HG03097 (cell line): Measurements from ENCODE around the gene TNIK.

Experiments
- ATAC-seq: cut with Tn5 transposase; IDR thresholded peaks from one replicate; pipeline ENCODE4 v1.9.1; 2021; ENCODE audit not compliant: unreplicated experiment, low FRiP score

TNIK gene

DNA sequence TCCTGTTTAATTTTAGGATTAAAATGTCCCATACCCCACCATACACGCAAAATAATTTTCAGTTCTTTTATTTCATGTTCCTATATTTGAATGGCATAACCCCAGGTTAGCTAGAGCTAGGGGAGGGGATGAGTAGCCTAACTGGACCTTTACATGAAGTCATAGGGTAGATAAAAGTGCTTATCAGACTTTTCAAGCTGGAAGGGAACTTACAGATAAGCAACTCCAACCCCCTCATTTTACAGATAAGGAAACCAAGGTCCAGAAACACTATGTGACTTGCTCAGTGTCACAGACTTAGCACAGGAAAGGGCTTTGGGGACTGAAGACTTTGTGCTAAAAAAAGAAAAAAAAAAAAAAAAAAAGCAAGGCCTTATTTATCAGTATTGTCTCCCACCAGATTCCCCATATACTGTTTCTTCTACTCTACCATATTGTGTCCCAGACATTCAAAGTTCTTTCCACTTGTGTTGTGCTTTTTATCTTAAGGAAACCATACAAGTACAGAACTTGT lies 10.6 kb upstream of the TNIK start:
- ATAC-seq: no peak

DNA sequence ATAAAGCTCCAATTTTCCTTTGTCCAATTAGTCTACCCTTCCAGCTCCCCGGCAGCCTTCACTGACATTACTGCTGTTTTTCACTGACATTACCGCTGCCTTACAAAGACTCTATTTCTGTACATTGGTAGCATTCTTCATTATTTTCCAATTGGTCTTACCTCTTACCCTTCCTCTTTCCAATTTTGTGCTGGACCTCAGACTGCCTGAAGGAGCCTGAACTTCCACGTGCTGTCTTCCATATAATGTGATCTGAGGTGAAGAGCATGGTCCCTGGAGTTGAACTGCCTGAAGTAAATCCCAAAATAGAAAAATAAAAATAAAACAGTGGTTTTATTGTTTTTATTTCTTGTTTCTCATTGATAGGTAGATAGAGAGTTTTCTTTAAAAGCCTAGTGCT lies 9.2 kb upstream of the TNIK start:
- ATAC-seq: no peak

DNA sequence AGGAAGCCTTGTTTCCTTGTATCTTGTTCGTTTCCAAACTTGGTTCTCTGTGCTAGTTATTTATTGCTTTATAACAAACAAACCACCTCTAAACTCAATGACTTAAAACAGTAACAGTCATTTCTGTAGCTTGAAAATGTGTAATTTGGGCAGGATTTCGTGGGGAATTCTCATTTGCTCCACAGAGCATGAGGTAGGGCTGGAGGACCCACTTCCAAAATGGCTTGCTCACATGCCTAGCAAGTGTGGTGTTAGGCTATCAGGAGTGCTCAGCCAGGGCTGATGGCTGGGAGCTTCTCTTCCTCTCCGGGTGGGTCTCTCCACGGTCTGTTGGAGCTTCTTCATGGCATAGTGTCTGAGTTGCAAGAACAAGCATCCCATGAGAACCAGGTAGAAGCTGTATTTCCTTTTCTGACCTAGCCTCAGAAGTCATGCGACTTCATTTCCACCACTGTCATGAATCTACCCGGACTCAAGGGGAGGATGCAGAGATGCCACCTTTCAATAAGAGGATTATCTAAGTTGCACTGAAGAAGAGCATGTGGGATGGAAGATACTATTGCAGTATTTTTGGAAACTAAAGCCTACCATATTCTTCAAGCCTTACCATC lies 8.2 kb upstream of the TNIK start:
- no peak for ATAC-seq

DNA sequence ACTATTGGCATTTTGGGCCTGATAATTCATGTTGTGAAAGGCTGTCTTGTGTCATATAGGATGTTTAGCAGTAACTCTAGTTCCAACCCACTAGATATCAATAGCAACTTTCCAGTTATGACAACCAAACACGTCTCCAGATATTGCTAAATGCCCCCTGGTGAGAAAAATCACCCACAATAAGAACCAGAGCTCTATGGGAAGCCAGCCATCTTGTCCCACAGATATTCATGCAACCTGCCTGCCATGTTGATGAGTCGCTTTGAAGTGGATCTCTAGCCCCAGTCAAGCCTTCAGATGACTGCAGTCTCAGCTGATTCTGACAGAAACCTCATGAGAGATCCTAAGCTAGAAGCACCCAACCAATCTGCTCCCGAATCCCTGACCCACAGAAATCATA lies 5.6 kb upstream of the TNIK start:
- no peak for ATAC-seq

DNA sequence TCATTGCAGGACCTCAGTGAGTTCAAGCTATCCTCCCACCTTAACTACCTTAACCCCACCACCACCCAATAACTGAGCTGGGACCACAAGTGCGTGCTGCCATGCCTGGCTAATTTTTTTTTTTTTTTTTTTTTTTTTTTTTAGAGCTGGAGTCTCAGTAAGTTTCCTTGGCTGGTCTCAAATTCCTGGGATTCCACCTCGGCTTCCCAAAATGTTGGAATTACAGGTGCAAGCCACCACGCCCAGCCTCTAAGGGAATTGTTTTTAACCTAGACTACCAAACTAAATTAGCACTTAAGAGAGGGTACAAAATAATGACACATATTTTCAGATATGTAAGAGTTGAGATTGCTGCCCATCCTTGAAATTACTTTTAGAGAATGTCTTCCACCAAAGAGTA lies 4.3 kb upstream of the TNIK start:
- no peak for ATAC-seq

DNA sequence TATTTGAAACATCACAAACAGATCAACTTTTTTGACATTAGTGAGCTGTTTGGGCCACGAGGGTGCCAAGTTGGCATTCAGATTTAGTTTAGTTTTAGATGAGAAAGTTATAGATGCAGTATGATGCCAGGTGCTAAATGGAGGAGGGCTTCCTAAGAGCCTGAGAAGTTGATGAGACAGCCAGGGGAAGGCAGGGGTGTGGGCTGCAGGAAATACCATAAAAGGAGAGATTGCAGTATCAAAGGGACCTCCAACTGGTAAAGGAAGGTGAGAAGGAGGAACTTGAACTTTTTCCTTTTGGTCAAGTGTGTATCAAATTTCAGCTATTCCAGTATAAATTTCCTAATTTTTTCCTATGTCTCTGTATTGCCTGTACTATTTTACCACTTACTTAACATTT lies 2.0 kb upstream of the TNIK start:
- no peak for ATAC-seq

DNA sequence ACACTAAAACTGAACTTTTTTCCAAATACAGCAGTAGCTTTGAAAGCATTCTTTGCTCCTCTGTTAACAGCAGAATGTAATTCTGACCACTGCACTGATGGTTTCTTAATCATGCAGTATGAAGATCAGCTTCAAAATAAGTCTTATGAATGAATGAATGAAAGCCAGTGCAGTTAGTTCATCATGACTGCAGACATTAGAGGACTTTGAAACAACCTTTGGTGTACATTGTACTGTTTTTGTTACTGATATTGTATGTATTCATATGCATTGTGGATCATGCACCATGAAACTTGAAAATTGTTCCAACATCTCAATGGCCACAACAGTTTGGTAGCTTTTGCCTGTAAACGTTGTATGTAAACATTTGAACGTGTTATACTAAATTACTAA lies 1.3 kb upstream of the TNIK start:
- ATAC-seq: no peak

DNA sequence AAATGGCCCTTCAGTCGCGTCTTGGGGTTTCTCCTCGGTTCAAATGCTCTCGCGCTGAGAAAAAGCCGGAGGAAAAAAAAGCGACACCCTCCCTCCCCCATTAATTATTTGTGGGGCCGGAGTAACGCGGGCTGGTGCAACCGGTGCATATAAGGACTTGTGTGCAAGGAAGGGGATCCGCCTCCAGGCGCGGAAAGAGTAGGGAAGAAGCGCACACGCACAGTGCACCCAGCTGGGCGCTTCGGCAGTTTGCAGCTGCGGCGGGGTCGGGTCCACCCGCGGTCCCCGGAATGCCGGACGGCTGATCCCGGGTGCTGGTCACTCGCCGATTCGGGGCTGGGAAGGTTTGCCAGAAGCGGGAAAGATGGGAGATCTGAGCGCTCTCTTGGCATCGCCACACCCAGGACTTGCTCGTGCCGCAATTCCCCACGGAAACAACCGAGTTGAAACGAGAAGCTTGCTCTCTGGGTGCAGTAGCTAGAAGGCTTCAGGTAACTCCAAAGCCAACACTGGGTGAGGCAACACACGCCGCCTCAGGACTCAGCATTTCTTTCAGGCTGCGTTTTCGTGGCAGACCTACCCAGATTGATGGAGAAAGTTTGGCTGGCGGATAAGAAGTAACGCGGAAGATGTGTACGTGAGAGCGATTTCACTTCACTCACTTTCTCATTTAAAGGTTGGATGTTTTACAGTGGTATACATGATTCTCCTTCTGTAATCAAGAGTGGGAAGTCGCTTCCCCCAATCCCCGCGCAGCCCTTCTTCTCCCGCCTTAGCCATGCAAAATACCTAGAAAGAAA lies 720 bp upstream of the TNIK start:
- peak; percentile 40 for ATAC-seq

DNA sequence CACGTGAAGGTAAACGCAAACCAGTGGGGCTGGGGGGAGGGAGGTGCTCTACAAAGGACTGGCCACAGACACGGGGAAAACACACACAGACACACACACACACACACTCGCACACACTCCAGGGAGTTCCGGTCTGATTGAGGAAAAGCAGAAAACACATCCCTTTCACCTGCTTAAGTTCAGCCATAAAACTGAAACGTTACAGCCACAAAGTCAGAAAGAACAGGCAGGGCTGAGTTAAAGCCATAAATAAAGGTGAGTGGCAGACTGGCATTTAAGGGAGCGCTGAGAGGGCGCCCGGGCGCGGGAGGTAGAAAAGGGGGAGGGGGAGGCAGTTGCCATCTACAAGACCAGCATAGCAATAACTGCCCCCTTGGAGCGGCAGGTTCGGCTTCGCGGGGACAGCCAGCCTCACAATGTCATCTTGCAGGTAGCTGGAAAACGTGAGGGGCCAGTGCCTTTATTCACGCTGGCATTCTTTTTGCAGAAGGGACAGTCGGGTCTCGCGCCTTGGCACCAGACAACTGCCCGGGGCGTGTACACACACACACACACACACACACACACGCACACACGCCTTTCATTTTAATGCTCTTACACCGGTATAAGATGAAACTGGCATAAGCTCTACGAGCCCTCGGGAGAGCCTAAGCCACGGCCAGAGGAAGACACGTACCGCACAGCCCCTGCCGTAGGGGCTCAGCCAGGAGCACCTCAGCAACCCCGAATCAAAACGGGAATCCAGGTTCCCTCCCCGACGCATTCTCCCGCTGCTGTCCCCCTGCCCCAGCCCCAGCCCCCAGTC lies 866 bp downstream of the TNIK start:
- ATAC-seq: no peak

DNA sequence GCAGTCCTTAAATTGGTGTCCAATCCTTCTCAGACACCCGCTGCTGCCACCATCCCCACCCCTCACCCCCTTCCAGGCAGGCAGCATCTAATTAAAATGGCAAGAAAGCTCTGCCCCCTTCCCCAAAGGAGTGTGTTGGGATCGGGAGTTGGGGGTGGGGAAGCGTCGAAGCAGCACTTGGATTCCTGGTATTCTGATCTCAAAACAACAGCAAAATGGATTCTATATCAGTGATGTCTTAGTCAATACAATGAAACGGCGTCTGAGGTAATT lies 1.4 kb downstream of the TNIK start:
- no peak for ATAC-seq

DNA sequence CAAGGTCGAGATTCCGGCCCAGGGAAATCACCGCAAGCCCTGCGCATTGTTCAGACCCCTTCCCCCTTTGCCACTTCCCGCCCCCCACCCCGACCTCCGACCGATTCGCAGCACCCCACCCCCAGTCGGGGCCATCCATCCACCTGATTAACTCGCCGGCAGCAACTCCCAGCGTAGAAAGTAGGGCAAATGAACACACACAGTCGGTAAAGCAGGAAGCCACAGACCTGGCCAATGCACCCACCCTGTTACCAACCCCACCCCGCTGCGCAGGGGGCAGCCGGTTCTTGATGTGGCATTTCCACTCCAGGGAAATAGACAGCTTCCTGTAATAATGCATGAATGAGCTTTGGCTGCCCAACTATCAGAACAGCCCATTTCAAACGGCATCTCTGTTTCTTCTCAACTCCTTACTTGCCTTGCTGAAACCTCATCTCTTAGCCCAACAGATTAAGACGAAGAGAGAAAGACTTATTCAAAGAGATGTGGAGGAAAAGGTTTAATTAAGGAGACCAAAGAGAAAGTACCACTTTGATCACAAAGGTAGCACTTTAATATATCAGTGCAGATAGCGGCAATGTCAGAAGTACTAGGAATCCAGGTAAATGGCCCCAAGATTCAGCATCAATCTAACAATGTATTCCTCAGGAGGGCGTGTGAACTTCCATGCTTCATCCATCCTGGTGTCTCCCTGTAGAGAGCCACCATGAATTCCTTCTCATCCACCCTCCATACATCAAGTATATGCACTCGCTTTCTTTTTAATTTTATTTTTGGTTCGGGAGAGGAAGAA lies 1.9 kb downstream of the TNIK start:
- no peak for ATAC-seq

DNA sequence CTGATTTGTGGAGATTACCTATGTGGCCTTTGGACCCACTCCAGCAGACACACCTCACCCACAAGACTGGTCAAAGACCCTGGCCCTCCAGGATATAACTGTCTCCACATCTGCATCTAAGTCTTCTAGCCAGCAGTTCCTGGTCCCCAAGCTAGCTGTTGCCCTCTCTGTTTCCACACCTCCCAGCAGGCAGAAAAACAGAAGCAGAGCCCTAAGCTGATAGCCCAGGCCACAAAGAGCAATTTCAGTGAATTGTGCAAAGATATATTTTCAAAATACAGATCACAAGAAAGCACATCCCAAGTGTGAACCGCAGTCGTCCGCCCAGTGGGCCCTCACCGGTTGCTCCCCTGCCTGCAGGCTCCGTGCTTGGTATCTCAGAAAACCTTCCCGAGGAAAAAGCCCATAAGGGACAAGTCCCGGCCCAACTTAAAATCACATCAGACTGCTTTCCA lies 2.6 kb downstream of the TNIK start:
- no peak for ATAC-seq

DNA sequence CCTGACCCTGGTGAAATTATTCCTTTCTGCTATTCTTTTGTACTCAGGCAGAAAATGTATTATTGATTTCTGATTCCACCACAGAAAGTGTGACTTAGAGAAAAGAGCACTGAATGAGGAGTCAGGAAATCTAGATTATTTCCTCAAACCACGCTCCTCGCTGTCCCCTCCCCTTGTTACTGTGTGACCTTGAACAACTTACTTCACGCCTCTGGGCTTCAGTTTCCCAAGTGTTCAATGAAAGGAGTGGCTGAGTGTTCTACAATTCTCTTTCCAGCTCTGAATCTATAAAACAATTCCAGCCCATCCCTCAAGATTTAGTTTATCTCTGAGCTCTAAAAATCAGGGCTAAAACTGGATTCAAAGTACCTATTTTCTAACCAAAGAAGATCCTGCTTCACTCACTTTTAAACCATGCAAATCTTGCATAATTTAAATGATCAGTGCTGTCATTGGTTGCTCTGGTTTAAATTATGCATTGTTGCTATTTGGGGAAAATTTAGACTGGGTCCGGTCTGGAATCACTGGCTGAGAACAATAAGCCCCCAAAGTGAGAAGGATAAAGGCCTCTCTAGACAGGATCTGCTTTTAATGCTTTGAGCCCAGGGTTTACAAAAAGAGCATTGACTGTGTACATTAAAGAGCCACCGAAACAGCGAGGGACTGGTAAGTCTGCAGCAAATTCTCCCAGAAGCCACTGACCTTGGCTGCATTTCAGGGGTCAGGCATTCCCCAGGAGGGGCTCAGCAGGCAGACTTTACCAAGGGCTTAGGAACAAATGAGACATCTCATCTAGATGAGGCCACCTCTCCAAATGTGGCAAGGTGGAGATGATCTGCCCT lies 3.2 kb downstream of the TNIK start:
- ATAC-seq: no peak

DNA sequence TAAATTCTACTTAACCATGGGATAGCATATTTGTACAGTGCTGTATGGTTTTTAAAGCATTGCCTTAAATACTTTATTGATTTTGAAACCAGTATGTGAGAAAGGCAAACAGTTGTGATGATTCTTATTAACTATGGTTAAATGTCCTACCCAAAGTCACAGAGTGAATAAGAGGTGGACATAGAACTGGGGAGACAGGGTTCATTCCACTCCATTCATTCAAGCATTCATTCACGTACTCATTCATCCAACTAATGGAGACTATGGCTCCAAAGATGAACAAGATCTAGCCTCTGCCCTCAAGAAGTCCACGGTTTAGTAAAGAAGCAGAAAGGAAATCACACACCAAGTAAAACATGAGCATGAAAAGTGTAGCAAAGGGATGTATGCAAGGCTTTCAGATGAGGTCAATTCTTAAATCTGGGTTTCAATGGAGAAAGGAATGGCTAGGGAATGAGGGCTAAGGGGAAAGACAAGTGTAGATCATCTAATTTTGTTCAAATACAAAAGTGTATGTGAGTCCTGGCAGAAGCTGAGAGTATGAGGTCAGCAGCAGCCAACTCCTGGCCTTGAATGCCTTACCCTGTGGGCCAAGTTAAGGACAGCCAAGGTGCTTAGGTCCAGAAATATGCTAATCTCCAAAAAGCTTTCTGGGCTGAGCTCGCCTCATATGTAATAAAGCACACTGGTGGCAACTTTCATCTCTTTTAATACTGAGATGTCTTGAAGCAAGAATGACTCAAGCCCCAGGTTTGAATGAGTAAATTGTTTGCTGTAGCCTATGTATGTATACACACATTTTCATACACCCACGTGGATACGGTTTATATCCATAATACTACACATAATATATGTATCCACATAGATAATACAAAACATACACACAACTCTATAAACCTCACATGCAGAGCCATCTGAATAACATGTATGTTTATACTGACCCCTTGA lies 4.3 kb downstream of the TNIK start:
- no peak for ATAC-seq

DNA sequence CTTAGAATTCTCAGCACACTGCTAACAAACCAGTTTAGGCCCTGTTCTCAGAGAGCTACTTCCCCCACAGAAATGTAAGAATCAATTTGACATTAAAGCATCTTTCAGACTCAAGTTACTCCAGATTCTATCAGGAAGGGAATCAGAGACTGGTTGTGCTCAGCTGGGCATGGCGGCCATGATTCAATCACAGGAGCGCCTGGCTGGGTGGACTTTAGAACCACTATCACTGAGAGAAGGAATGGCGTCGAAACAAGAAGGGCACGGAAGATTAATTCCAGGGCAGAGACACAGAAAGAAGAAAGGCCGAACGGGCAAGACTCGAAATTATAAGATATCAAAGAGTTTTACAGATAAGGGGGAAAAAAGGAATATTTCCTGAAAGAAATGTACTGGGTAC lies 6.2 kb downstream of the TNIK start:
- no peak for ATAC-seq

DNA sequence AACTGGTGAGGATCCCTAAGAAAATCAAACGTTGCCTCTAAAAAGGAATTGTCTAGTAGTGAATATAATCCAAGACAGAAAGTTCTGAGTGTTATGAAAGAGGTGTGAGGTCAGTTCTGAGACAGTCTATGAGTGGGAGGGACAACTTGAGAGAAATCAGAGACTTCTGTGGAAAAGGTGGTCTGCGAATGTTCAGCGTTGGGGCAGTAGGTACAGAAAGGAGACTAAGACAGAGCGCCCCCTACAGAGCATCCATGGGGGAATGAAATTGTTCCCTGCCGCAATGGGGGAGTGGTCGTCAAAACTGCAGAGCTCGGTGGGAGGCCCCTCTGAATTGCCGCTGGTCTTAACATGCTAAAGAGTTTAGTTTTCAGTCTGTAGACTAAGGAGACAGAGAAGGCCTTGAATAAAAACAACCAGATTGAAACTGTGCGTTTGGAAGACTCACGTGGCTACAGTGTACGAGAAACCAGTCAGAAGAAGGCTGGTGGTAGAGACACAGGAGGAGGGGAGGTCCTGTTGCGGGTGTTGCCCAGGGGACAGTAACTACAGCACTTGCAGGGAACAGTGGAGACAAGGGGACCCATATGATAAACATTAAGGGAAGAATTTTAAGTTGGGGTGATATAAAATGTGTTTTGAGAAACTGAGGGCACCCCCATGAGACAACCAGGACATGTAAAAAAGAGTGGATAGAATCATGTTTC lies 6.9 kb downstream of the TNIK start:
- no peak for ATAC-seq

DNA sequence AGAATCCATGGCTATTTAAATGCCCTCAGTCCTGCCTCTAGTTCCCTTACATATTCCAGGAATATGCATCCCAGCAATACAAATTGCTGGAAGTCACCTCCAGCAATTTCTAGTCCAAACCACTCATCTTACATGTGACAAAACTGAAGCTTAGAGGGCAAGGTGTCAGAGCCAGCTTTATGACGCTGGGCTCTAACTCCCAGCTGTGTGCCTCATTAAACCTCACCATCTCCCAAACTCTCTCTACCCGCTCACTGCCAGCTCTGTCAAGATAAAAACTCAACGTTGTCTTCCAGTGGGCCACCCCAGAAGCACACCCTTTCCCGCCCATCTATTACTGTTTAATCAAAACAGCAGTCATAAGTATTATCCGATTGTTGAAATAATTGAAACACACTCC lies 7.9 kb downstream of the TNIK start:
- no peak for ATAC-seq

DNA sequence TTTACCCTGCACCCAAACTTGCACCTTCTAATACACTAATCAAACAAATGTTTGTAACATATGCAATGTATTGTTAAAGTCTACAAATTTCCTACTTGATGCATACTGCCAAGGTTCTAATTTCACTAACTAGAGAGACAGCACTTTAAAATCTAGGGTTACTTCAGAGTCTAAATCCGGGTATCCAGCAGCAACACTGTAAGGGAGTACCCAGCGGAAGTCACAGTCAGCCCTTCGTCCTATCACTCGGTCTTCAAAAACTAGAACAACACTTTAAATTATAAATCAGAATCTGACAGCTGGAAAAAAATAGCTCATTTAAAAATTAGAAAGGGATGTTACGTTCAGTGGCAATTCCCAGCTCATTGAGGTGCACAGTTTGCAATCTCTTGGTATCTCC lies 8.3 kb downstream of the TNIK start:
- ATAC-seq: no peak
